ENCODE measurements around the gene SLC14A1. TPM values are rescaled to one million over a fixed set of nuclear protein-coding genes. Genes with fewer than 3 reads are reported as not detected.
A peak's percentile ranks its signal among the peaks of the same experiment; 100 is the strongest.

Gene SLC14A1
- total and polyA plus RNA-seq, 2 experiments from 2014 or later = 0.21 to 0.53 TPM

DNA sequence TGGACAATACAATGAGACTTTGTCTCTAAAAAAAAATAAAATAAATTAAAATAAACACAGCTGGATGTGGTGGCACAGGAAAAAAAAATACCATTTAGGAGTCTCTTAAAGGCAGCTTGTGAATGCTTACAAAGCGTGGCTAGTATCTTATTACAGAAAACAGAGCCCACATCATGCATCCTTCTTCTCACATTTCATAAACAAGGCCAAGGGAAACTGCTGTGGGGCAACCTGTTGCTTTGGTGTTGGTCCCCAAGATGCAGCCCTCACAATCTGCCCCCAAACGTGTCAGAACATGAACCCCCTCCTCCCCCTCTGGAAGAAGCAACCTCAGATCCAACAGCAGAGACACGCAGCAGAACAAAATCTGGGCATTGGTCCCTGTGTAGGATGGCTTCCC, 2.6 kb downstream of the SLC14A1 start (continued):
- TF ChIP-seq EZH2phosphoT487 (IDR thresholded peaks at IDR 0.05; ENCODE audit: unreplicated experiment) = no peak
- TF ChIP-seq POLR2AphosphoS5 (IDR thresholded peaks at IDR 0.05; ENCODE audit: low read depth) = no peak
- TF ChIP-seq, protein P1, sequence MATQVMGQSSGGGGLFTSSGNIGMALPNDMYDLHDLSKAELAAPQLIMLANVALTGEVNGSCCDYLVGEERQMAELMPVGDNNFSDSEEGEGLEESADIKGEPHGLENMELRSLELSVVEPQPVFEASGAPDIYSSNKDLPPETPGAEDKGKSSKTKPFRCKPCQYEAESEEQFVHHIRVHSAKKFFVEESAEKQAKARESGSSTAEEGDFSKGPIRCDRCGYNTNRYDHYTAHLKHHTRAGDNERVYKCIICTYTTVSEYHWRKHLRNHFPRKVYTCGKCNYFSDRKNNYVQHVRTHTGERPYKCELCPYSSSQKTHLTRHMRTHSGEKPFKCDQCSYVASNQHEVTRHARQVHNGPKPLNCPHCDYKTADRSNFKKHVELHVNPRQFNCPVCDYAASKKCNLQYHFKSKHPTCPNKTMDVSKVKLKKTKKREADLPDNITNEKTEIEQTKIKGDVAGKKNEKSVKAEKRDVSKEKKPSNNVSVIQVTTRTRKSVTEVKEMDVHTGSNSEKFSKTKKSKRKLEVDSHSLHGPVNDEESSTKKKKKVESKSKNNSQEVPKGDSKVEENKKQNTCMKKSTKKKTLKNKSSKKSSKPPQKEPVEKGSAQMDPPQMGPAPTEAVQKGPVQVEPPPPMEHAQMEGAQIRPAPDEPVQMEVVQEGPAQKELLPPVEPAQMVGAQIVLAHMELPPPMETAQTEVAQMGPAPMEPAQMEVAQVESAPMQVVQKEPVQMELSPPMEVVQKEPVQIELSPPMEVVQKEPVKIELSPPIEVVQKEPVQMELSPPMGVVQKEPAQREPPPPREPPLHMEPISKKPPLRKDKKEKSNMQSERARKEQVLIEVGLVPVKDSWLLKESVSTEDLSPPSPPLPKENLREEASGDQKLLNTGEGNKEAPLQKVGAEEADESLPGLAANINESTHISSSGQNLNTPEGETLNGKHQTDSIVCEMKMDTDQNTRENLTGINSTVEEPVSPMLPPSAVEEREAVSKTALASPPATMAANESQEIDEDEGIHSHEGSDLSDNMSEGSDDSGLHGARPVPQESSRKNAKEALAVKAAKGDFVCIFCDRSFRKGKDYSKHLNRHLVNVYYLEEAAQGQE (IDR thresholded peaks at IDR 0.05; ENCODE audit: unreplicated experiment) = no peak
- TF ChIP-seq NANOG (IDR thresholded peaks at IDR 0.05; ENCODE audit: borderline replicate concordance) = no peak
- TF ChIP-seq, protein P2, sequence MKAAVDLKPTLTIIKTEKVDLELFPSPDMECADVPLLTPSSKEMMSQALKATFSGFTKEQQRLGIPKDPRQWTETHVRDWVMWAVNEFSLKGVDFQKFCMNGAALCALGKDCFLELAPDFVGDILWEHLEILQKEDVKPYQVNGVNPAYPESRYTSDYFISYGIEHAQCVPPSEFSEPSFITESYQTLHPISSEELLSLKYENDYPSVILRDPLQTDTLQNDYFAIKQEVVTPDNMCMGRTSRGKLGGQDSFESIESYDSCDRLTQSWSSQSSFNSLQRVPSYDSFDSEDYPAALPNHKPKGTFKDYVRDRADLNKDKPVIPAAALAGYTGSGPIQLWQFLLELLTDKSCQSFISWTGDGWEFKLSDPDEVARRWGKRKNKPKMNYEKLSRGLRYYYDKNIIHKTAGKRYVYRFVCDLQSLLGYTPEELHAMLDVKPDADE (IDR thresholded peaks at IDR 0.05) = no peak
- TF ChIP-seq CREB1 (CRISPR knock-in tag; IDR thresholded peaks at IDR 0.05; ENCODE audit: low read depth) = no peak

DNA sequence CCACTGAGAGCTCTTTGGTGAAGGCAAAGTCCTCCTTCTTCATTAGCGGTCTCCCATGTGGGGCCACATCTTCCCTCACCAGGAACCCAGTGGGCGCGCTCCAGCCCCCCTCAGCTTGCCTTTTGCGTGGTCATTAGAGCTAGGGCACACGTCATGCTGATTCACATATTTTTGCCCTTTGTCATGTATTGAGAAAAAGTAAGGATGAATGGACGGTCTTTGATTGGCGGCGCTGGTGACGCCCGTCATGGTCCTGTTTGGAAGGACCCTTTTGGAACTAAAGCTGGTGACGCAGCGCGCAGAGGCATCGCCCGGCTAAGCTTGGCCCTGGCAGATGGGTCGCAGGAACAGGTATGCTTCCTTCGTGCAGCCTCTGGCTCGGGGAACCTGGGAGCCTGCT, 3.1 kb downstream of the SLC14A1 start:
- H3K79me2 ChIP-seq (replicated peaks; ENCODE audit: insufficient read depth) = no peaks in the 10 kb centered on the region
- no peak overlapping the region for H3K4me3 Mint-ChIP-seq
- peaks cover 21% of the 10 kb centered on the region; the same call in 2 of the 3 replicates for H3K4me1 Mint-ChIP-seq
- H3K36me3 ChIP-seq (ENCODE audit: insufficient read depth) = no peaks in the 10 kb centered on the region
- no peaks in the 10 kb centered on the region for H3K36me3 Mint-ChIP-seq (ENCODE audit: low read depth)
- peak overlapping the region; percentile 50; the same call in 1 of the 2 replicates for H3K27ac Mint-ChIP-seq
- peaks cover 7% of the 10 kb centered on the region for H3K27me3 Mint-ChIP-seq (ENCODE audit: insufficient read depth, low read depth, poor library complexity)
- peaks cover 17% of the 10 kb centered on the region for H3K9me2 ChIP-seq (ENCODE audit: insufficient read depth)
- H2AFZ ChIP-seq = peak overlapping the region; percentile 72; the same call in 1 of the 2 replicates
- H3K4me3 ChIP-seq = no peak overlapping the region
- no peaks in the 10 kb centered on the region for H3K27me3 ChIP-seq (ENCODE audit: insufficient read depth)
- no peaks in the 10 kb centered on the region for H3K9me3 Mint-ChIP-seq
- no peak overlapping the region for H3K27ac ChIP-seq (ENCODE audit: low read depth)
- H3F3A ChIP-seq (replicated peaks; ENCODE audit: low read depth) = no peaks in the 10 kb centered on the region
- no peak for DNase-seq (ENCODE audit: low spot score)
- H3K4me1 ChIP-seq (ENCODE audit: insufficient read depth) = no peaks in the 10 kb centered on the region
- no peak for ATAC-seq
- no peak overlapping the region for H3K4me2 ChIP-seq
- H4K20me1 ChIP-seq (replicated peaks; ENCODE audit: insufficient read depth) = no peaks in the 10 kb centered on the region
- TF ChIP-seq JUNB (IDR thresholded peaks at IDR 0.05; ENCODE audit: unreplicated experiment) (no peak), CREB1 (CRISPR knock-in tag; IDR thresholded peaks at IDR 0.05; ENCODE audit: low read depth) (no peak), EZH2 (IDR thresholded peaks at IDR 0.05; ENCODE audit: low read depth, unreplicated experiment) (no peak), EZH2phosphoT487 (IDR thresholded peaks at IDR 0.05; ENCODE audit: unreplicated experiment) (no peak), POLR2AphosphoS5 (IDR thresholded peaks at IDR 0.05; ENCODE audit: low read depth) (no peak), ZNF331 (CRISPR knock-in tag; IDR thresholded peaks at IDR 0.05; ENCODE audit: low read depth) (no peak)
- TF ChIP-seq, protein P3, sequence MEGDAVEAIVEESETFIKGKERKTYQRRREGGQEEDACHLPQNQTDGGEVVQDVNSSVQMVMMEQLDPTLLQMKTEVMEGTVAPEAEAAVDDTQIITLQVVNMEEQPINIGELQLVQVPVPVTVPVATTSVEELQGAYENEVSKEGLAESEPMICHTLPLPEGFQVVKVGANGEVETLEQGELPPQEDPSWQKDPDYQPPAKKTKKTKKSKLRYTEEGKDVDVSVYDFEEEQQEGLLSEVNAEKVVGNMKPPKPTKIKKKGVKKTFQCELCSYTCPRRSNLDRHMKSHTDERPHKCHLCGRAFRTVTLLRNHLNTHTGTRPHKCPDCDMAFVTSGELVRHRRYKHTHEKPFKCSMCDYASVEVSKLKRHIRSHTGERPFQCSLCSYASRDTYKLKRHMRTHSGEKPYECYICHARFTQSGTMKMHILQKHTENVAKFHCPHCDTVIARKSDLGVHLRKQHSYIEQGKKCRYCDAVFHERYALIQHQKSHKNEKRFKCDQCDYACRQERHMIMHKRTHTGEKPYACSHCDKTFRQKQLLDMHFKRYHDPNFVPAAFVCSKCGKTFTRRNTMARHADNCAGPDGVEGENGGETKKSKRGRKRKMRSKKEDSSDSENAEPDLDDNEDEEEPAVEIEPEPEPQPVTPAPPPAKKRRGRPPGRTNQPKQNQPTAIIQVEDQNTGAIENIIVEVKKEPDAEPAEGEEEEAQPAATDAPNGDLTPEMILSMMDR (conservative IDR thresholded peaks at IDR 0.05; ENCODE audit: low read depth in 2 of 2) = no peak
- TF ChIP-seq, protein P4, sequence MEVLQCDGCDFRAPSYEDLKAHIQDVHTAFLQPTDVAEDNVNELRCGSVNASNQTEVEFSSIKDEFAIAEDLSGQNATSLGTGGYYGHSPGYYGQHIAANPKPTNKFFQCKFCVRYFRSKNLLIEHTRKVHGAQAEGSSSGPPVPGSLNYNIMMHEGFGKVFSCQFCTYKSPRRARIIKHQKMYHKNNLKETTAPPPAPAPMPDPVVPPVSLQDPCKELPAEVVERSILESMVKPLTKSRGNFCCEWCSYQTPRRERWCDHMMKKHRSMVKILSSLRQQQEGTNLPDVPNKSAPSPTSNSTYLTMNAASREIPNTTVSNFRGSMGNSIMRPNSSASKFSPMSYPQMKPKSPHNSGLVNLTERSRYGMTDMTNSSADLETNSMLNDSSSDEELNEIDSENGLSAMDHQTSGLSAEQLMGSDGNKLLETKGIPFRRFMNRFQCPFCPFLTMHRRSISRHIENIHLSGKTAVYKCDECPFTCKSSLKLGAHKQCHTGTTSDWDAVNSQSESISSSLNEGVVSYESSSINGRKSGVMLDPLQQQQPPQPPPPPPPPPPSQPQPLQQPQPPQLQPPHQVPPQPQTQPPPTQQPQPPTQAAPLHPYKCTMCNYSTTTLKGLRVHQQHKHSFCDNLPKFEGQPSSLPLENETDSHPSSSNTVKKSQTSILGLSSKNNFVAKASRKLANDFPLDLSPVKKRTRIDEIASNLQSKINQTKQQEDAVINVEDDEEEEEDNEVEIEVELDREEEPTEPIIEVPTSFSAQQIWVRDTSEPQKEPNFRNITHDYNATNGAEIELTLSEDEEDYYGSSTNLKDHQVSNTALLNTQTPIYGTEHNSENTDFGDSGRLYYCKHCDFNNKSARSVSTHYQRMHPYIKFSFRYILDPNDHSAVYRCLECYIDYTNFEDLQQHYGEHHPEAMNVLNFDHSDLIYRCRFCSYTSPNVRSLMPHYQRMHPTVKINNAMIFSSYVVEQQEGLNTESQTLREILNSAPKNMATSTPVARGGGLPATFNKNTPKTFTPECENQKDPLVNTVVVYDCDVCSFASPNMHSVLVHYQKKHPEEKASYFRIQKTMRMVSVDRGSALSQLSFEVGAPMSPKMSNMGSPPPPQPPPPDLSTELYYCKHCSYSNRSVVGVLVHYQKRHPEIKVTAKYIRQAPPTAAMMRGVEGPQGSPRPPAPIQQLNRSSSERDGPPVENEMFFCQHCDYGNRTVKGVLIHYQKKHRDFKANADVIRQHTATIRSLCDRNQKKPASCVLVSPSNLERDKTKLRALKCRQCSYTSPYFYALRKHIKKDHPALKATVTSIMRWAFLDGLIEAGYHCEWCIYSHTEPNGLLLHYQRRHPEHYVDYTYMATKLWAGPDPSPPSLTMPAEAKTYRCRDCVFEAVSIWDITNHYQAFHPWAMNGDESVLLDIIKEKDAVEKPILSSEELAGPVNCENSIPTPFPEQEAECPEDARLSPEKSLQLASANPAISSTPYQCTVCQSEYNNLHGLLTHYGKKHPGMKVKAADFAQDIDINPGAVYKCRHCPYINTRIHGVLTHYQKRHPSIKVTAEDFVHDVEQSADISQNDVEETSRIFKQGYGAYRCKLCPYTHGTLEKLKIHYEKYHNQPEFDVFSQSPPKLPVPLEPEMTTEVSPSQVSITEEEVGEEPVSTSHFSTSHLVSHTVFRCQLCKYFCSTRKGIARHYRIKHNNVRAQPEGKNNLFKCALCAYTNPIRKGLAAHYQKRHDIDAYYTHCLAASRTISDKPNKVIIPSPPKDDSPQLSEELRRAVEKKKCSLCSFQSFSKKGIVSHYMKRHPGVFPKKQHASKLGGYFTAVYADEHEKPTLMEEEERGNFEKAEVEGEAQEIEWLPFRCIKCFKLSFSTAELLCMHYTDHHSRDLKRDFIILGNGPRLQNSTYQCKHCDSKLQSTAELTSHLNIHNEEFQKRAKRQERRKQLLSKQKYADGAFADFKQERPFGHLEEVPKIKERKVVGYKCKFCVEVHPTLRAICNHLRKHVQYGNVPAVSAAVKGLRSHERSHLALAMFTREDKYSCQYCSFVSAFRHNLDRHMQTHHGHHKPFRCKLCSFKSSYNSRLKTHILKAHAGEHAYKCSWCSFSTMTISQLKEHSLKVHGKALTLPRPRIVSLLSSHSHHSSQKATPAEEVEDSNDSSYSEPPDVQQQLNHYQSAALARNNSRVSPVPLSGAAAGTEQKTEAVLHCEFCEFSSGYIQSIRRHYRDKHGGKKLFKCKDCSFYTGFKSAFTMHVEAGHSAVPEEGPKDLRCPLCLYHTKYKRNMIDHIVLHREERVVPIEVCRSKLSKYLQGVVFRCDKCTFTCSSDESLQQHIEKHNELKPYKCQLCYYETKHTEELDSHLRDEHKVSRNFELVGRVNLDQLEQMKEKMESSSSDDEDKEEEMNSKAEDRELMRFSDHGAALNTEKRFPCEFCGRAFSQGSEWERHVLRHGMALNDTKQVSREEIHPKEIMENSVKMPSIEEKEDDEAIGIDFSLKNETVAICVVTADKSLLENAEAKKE (CRISPR knock-in tag; IDR thresholded peaks at IDR 0.05) = no peak

Data from GM23338 (cell line).